ENCODE measurements around the gene ACTN2.

- TF ChIP-seq CTCF (IDR thresholded peaks at IDR 0.05) (no peak), POLR2A (IDR thresholded peaks at IDR 0.05) (no peak)
Measured at GRCh38 chr1:236687273-236687672, 974 bp downstream of the ACTN2 start.
